H1 (cell line): Measurements from ENCODE around the gene ZMYND15.

Experiments used
- CTCF ChIP-seq, 3 experiments: IDR thresholded peaks; 1 replicate in 2 of 3; 2 replicates in 1 of 3; pipeline versions ENCODE4 v1.5.1 to v1.6.1; 2011; ENCODE audit warnings: low read length in 3 of 3, mild to moderate bottlenecking in 3 of 3, inconsistent platforms in 2 of 3, low read depth in 1 of 3, moderate library complexity in 1 of 3; ENCODE audit not compliant: insufficient read depth in 1 of 3; ENCODE audit errors: control extremely low read depth in 1 of 3
- EZH2 ChIP-seq: fragments of 200-600 bp; sonication (generic); IDR thresholded peaks from 2 replicates; pipeline ENCODE4 v1.7.1; 2012; ENCODE audit warnings: low read depth, mild to moderate bottlenecking, moderate library complexity, low read length, inconsistent platforms; ENCODE audit not compliant: severe bottlenecking
- FOSL1 ChIP-seq: IDR thresholded peaks from 2 replicates; pipeline ENCODE4 v1.6.1; 2011; ENCODE audit warnings: mild to moderate bottlenecking, low read depth, low read length, moderate library complexity; ENCODE audit not compliant: insufficient read depth
- GABPA ChIP-seq: IDR thresholded peaks from 2 replicates; pipeline ENCODE4 v1.6.1; 2011; ENCODE audit warnings: mild to moderate bottlenecking, low read length, moderate library complexity, borderline replicate concordance; ENCODE audit not compliant: insufficient read depth
- JUND ChIP-seq: IDR thresholded peaks from 2 replicates; pipeline ENCODE4 v1.6.1; 2011; ENCODE audit warnings: mild to moderate bottlenecking, improper control_type of control experiment, low read length
- RFX5 ChIP-seq: IDR thresholded peaks from 2 replicates; pipeline ENCODE4 v1.6.1; 2011; ENCODE audit warnings: low read depth, low read length, improper control_type of control experiment, borderline replicate concordance
- SIX5 ChIP-seq: IDR thresholded peaks from 2 replicates; pipeline ENCODE4 v1.6.1; 2011; ENCODE audit warnings: mild to moderate bottlenecking, low read depth, low read length
- TEAD4 ChIP-seq: IDR thresholded peaks from 2 replicates; pipeline ENCODE4 v1.6.1; 2012; ENCODE audit warnings: low read depth, low read length, inconsistent platforms, mixed read lengths
- YY1 ChIP-seq: IDR thresholded peaks from 2 replicates; pipeline ENCODE4 v1.6.1; 2011; ENCODE audit warnings: low read depth, mild to moderate bottlenecking, low read length

DNA sequence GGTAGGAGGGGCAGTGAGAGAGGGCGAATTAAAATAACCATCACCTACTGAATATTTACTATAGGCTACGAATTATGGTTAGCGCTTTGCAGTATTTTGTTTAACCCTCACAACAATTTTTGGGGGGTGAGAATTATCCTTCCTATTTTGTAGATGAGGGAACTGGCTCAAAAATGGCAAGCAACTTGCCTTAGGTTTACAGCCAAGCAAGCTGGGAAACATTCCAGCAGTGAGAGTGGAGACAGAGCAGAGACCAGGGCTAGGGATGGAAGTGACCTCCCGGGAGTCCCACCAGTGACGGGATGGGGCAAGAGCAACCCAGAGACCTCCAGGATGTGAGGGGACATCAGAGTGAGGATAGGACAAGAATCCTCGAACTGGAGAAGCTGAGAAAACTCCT is 46.9 kb downstream of the ZMYND15 start:
- no peak for TF ChIP-seq RFX5
- no peak for TF ChIP-seq YY1
- TF ChIP-seq CTCF (IDR thresholded peaks at IDR 0.05; ENCODE audit: control extremely low read depth in 1 of 3, insufficient read depth in 1 of 3, low read depth in 1 of 3, low read length in 3 of 3) = no peak
- TF ChIP-seq FOSL1 = no peak
- no peak for TF ChIP-seq EZH2
- TF ChIP-seq GABPA = no peak
- no peak for TF ChIP-seq JUND
- TF ChIP-seq SIX5 = no peak
- TF ChIP-seq TEAD4 = no peak
